Prostate gland (tissue), 2 donors: Measurements from ENCODE around the gene MBIP. TPM values are rescaled to one million over a fixed set of nuclear protein-coding genes. Genes with fewer than 3 reads are reported as not detected.

Experiments used
- DNase-seq: peaks from one replicate; pipeline ENCODE4 v3.0.0-alpha.2; 2019; ENCODE audit warnings: low spot score
- H3K27ac ChIP-seq, 2 donors: fragments of 200-600 bp; sonication (generic); 2 replicates each; pipeline ENCODE4 v1.5.1; 2017 to 2019
- H3K27me3 ChIP-seq: fragments of 200-600 bp; sonication (generic); replicated peaks from 2 replicates; pipeline ENCODE4 v1.5.1; 2019; ENCODE audit not compliant: insufficient read depth
- H3K36me3 ChIP-seq, 2 donors: fragments of 200-600 bp; sonication (generic); 1 replicate in 1 of 2; 2 replicates in 1 of 2; pipeline versions ENCODE4 v1.5.1 to v1.8.1; 2017 to 2019
- H3K4me1 ChIP-seq: fragments of 200-600 bp; sonication (generic); replicated peaks from 2 replicates; pipeline ENCODE4 v1.5.1; 2019
- H3K4me3 ChIP-seq, 2 donors: fragments of 200-600 bp; sonication (generic); 2 replicates each; pipeline ENCODE4 v1.5.1; 2017 to 2019
- H3K9me3 ChIP-seq: fragments of 200-600 bp; sonication (generic); 2 replicates; pipeline ENCODE4 v1.5.1; 2017
- CTCF ChIP-seq, 4 experiments: fragments of 200-600 bp in 2 of 4; fragments of 450-650 bp in 2 of 4; sonication (generic) in 2 of 4; IDR thresholded peaks; 1 replicate in 3 of 4; 2 replicates in 1 of 4; pipeline ENCODE4 v1.5.1; 2016 to 2019; ENCODE audit warnings: antibody characterized with exemption in 4 of 4, mild to moderate bottlenecking in 2 of 4, moderate library complexity in 2 of 4
- POLR2A ChIP-seq: fragments of 450-650 bp; IDR thresholded peaks from one replicate; pipeline ENCODE4 v1.6.1; 2016; ENCODE audit warnings: antibody characterized with exemption, mild to moderate bottlenecking
- POLR2AphosphoS5 ChIP-seq: sonication (generic); formaldehyde crosslinking; IDR thresholded peaks from one replicate; pipeline ENCODE4 v1.6.1; 2017; ENCODE audit warnings: antibody characterized with exemption
- WGBS: methylation state at CpG from one replicate; pipeline ENCODE4 v1.1.5; 2018; 5-methylcytosine and 5-hydroxymethylcytosine counted together
- intact Hi-C: fragments of 100-400 bp; cut with DNase I; formaldehyde crosslinking; loops from one replicate; pipeline ENCODE4 v1.14.2; 2022
- total RNA-seq, 2 donors: library from RNA; depleted of rRNA; stranded (reverse); fragments of >200 nt; gene quantifications; one replicate each; pipeline ENCODE4 v1.1.0, GENCODE V29; 2016

MBIP gene
- total RNA-seq, 2 donors from 2014 or later = 15.0 to 17.7 TPM

- no peak overlapping the region for H3K4me3 ChIP-seq
- no peaks in the 10 kb centered on the region for H3K4me1 ChIP-seq
- TF ChIP-seq POLR2A = no peak
- no peak overlapping the region for H3K27ac ChIP-seq
- no peaks in the 10 kb centered on the region for H3K9me3 ChIP-seq
- DNase-seq = no peak
- no peaks in the 10 kb centered on the region for H3K27me3 ChIP-seq
- WGBS = 80% methylated on average over 2 of the region's 2 CpGs
- intact Hi-C loops = no loop called here
- H3K36me3 ChIP-seq = no peaks in the 10 kb centered on the region
Observed at GRCh38 chr14:36281309-36281708, 39.1 kb downstream of the MBIP start.

- no peaks in the 10 kb centered on the region for H3K36me3 ChIP-seq
- H3K4me3 ChIP-seq = no peak overlapping the region
- no peaks in the 10 kb centered on the region for H3K4me1 ChIP-seq
- no peak overlapping the region for H3K27ac ChIP-seq
- no peaks in the 10 kb centered on the region for H3K27me3 ChIP-seq
- TF ChIP-seq POLR2AphosphoS5 (no peak), POLR2A (no peak), CTCF (IDR thresholded peaks at IDR 0.05) (no peak)
- intact Hi-C loops = no loop called here
- WGBS = 56% methylated on average over 7 of the region's 7 CpGs
- H3K9me3 ChIP-seq = no peaks in the 10 kb centered on the region
- DNase-seq = no peak
Observed at GRCh38 chr14:36279306-36280190, 40.9 kb downstream of the MBIP start.

- Histone ChIP-seq H3K9me3 (no peaks in the 10 kb centered on the region), H3K4me1 (no peaks in the 10 kb centered on the region), H3K36me3 (no peaks in the 10 kb centered on the region), H3K4me3 (no peak overlapping the region), H3K27me3 (no peaks in the 10 kb centered on the region), H3K27ac (no peak overlapping the region)
- intact Hi-C loops = no loop called here
- TF ChIP-seq POLR2AphosphoS5 = no peak
- TF ChIP-seq CTCF (IDR thresholded peaks at IDR 0.05) = no peak
- no peak for TF ChIP-seq POLR2A
- DNase-seq = no peak
- 98% methylated on average over 3 of the region's 3 CpGs for WGBS
Observed at GRCh38 chr14:36275741-36276140, 44.7 kb downstream of the MBIP start.

- no peak for TF ChIP-seq POLR2A
- no peak for TF ChIP-seq POLR2AphosphoS5
- TF ChIP-seq CTCF (IDR thresholded peaks at IDR 0.05) = no peak
- intact Hi-C loops = no loop called here
- Histone ChIP-seq H3K4me1 (no peaks in the 10 kb centered on the region), H3K27me3 (no peaks in the 10 kb centered on the region), H3K27ac (no peak overlapping the region), H3K36me3 (no peaks in the 10 kb centered on the region), H3K9me3 (no peaks in the 10 kb centered on the region), H3K4me3 (no peak overlapping the region)
- DNase-seq = no peak
- 7% methylated on average over 29 of the region's 29 CpGs for WGBS
Observed at GRCh38 chr14:36271939-36272907, 48.2 kb downstream of the MBIP start.

- H3K4me3 ChIP-seq = no peak overlapping the region
- no peaks in the 10 kb centered on the region for H3K4me1 ChIP-seq
- no peak for DNase-seq
- intact Hi-C loops = no loop called here
- H3K36me3 ChIP-seq = no peaks in the 10 kb centered on the region
- no peak overlapping the region for H3K27ac ChIP-seq
- WGBS = 67% methylated on average over 1 of the region's 1 CpG
- no peaks in the 10 kb centered on the region for H3K9me3 ChIP-seq
- no peaks in the 10 kb centered on the region for H3K27me3 ChIP-seq
- TF ChIP-seq POLR2AphosphoS5 (no peak), POLR2A (no peak), CTCF (IDR thresholded peaks at IDR 0.05) (no peak)
Observed at GRCh38 chr14:36271222-36271621, 49.2 kb downstream of the MBIP start.
